Fibroblast of mammary gland (primary cell): ENCODE data around the gene PSMD11.
A peak's percentile ranks its signal among the peaks of the same experiment; 100 is the strongest.

Experiments used
- DNase-seq: peaks from one replicate; pipeline ENCODE4 v3.0.0-alpha.2; 2010; ENCODE audit warnings: low read depth
- H3K4me3 ChIP-seq: 2 replicates; pipeline ENCODE4 v1.5.1; 2011; ENCODE audit warnings: low read depth, mild to moderate bottlenecking, low read length, moderate library complexity; ENCODE audit not compliant: control insufficient read depth
- TF ChIP-seq, protein P1 (sequence below): conservative IDR thresholded peaks from 2 replicates; pipeline ENCODE4 v1.5.1; 2011; ENCODE audit warnings: low read depth, low read length, inconsistent platforms; ENCODE audit not compliant: control insufficient read depth, insufficient read depth

PSMD11 gene

GRCh38 chr17:32477220-32477619, 32.9 kb downstream of the PSMD11 start:
- DNase-seq, result no peak
- TF ChIP-seq, protein P1, sequence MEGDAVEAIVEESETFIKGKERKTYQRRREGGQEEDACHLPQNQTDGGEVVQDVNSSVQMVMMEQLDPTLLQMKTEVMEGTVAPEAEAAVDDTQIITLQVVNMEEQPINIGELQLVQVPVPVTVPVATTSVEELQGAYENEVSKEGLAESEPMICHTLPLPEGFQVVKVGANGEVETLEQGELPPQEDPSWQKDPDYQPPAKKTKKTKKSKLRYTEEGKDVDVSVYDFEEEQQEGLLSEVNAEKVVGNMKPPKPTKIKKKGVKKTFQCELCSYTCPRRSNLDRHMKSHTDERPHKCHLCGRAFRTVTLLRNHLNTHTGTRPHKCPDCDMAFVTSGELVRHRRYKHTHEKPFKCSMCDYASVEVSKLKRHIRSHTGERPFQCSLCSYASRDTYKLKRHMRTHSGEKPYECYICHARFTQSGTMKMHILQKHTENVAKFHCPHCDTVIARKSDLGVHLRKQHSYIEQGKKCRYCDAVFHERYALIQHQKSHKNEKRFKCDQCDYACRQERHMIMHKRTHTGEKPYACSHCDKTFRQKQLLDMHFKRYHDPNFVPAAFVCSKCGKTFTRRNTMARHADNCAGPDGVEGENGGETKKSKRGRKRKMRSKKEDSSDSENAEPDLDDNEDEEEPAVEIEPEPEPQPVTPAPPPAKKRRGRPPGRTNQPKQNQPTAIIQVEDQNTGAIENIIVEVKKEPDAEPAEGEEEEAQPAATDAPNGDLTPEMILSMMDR, result no peak
- H3K4me3 ChIP-seq, result no peak overlapping the region

DNA sequence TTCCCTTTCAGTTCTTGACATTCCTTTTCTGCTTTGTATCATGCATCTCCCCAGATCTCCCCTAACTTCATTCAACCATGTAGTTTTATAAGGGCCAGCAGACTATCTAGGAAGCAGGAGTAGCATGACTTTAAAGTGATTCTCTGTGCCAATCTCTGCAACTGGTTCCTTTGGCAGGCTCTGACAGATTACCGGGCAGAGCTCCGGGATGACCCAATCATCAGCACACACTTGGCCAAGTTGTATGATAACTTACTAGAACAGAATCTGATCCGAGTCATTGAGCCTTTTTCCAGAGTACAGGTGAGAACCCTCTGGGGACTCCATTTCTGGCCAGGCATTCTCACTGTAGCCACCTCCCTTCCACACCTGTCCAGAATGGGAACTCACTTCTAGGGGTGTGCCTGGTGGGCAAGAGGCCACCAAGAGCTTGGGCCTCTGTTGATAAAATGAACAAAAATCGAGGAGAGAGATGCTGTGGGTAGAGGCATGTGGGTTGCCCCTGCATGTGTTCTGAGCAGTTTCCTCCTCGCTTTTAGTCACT, 34.8 kb downstream of the PSMD11 start:
- DNase-seq, result no peak
- TF ChIP-seq, protein P1, result no peak
- no peak overlapping the region for H3K4me3 ChIP-seq

GRCh38 chr17:32481193-32481592, 36.9 kb downstream of the PSMD11 start:
- TF ChIP-seq, protein P1, result no peak
- no peak for DNase-seq
- no peak overlapping the region for H3K4me3 ChIP-seq

DNA sequence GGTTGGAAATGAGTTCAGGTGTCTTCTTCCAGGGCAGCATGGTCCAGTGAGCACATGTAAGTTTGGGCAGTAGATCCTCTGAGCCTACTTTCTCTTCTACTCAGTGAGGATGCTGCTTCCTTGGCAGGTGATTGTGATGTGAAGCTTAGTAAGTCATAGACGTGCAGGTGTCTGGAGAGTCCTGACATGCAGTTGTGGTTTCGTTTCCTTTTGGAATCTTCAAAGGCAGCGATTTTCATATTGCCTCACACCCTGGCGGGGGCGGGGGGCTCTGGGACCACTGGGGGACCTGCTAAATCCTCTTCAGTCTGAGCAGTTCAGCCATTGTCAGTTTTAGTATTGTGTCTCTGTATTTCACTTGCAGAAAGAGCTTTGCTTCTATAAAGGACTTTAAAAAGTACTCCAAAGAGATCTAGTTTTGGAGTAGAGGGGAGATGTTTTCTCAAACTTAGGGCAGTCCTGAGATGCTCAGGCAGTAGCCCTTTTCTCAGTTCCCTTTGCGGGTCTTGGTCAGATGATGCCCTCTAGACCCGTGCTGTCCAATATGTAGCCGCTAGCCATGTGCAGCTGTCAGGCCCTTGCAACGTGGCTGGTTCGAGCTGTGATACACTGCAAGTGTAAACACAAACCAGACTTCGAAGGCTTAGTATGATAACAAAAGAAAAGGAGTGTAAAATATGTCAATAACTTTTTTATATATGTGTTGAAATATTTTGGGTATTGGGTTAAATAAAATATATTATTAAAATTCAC, 38.4 kb downstream of the PSMD11 start:
- H3K4me3 ChIP-seq, result no peak overlapping the region
- TF ChIP-seq, protein P1, result no peak
- DNase-seq, result no peak

GRCh38 chr17:32483451-32484019, 39.2 kb downstream of the PSMD11 start:
- TF ChIP-seq, protein P1, result peak; percentile 70
- peak; percentile 74 for DNase-seq

GRCh38 chr17:32484041-32484461, 39.7 kb downstream of the PSMD11 start:
- H3K4me3 ChIP-seq, result no peak overlapping the region
- TF ChIP-seq, protein P1, result no peak
- DNase-seq, result no peak

More at GRCh38 chr17:32483451-32484019, 39.2 kb downstream of the PSMD11 start:
- no peak overlapping the region for H3K4me3 ChIP-seq
